ENCODE measurements around the gene CARD19.
A peak's percentile ranks its signal among the peaks of the same experiment; 100 is the strongest.

- no peak for TF ChIP-seq ARID2 (IDR thresholded peaks at IDR 0.05)
- no peak for TF ChIP-seq NR4A1 (CRISPR knock-in tag; IDR thresholded peaks at IDR 0.05)
- TF ChIP-seq NR4A1 (tag; IDR thresholded peaks at IDR 0.05), result no peak
- TF ChIP-seq NR2C1 (IDR thresholded peaks at IDR 0.05), result no peak
- peak; percentile 62 for TF ChIP-seq NR2C1 (tag; IDR thresholded peaks at IDR 0.05)
- TF ChIP-seq E2F6 (IDR thresholded peaks at IDR 0.05; ENCODE audit: borderline replicate concordance in 1 of 2, extremely low read depth in 1 of 2, insufficient read depth in 1 of 2, insufficient read length in 1 of 2, low read depth in 1 of 2, low read length in 1 of 2, poor library complexity in 1 of 2, severe bottlenecking in 1 of 2), result no peak
- no peak for TF ChIP-seq SREBF2 (CRISPR knock-in tag; IDR thresholded peaks at IDR 0.05)
- no peak for TF ChIP-seq TRIM24 (IDR thresholded peaks at IDR 0.05)
These were observed 20.3 kb downstream of the CARD19 start for GRCh38 chr9:93116072-93116961.

All from K562 (cell line).